T-cell (primary cell): ENCODE measurements around the gene UQCR11. TPM values are rescaled to one million over a fixed set of nuclear protein-coding genes. Genes with fewer than 3 reads are reported as not detected.
A peak's percentile ranks its signal among the peaks of the same experiment; 100 is the strongest.

ENCODE experiments used
- ATAC-seq, 4 experiments: fragments of 200-7000 bp in 3 of 4; fragments of 150-1000 bp in 1 of 4; cut with Tn5 transposase; replicated peaks in 1 of 4; 1 replicate in 3 of 4; 2 replicates in 1 of 4; pipeline ENCODE4 v1.10.0; 2021; ENCODE audit warnings: moderate library complexity in 3 of 4, mild to moderate bottlenecking in 2 of 4, moderate number of reproducible peaks in 1 of 4
- CTCF ChIA-PET, 2 donors: fragments of 300-600 bp; sonication (Branson Sonifier 250); formaldehyde crosslinking; loops; one replicate each; lab custom pipeline; 2022; ENCODE audit warnings: antibody characterized with exemption in 2 of 2; lab: Charles Lee
- POLR2A ChIA-PET, 2 donors: fragments of 300-600 bp; sonication (Branson Sonifier 250); formaldehyde crosslinking; loops; one replicate each; lab custom pipeline; 2022; ENCODE audit warnings: antibody characterized with exemption in 2 of 2; lab: Charles Lee
- DNase-seq, 35 experiments: peaks; one replicate each; pipeline versions ENCODE4 v3.0.0 to v3.0.0-alpha.2; 2013 to 2023
- H3K27ac ChIP-seq: one replicate; pipeline ENCODE4 v1.5.1; 2013; ENCODE audit warnings: low read length
- H3K27me3 ChIP-seq, 2 experiments: replicated peaks in 1 of 2; 1 replicate in 1 of 2; 2 replicates in 1 of 2; pipeline versions ENCODE4 v1.6.1 to v1.7.0; 2013; ENCODE audit warnings: low read length in 1 of 2, mixed read lengths in 1 of 2; ENCODE audit not compliant: control insufficient read depth in 2 of 2, insufficient read depth in 2 of 2; ENCODE audit errors: extremely low read depth in 1 of 2
- H3K36me3 ChIP-seq, 2 donors: 1 replicate in 1 of 2; 2 replicates in 1 of 2; pipeline versions ENCODE4 v1.6.1 to v1.7.0; 2013; ENCODE audit warnings: low read length in 1 of 2; ENCODE audit not compliant: control insufficient read depth in 2 of 2, insufficient read depth in 1 of 2; ENCODE audit errors: extremely low read depth in 1 of 2
- H3K4me1 ChIP-seq, 2 experiments: 1 replicate in 1 of 2; 2 replicates in 1 of 2; pipeline versions ENCODE4 v1.6.1 to v1.7.0; 2013; ENCODE audit warnings: low read length in 2 of 2, mixed read lengths in 1 of 2; ENCODE audit not compliant: insufficient read depth in 2 of 2, control insufficient read depth in 1 of 2; ENCODE audit errors: extremely low read depth in 1 of 2
- H3K4me3 ChIP-seq, 2 donors: 1 replicate in 1 of 2; 2 replicates in 1 of 2; pipeline versions ENCODE4 v1.5.1 to v1.7.0; 2013; ENCODE audit warnings: mild to moderate bottlenecking in 2 of 2, low read length in 1 of 2, moderate library complexity in 1 of 2; ENCODE audit not compliant: control insufficient read depth in 1 of 2; ENCODE audit errors: extremely low read depth in 1 of 2
- H3K9me3 ChIP-seq: 2 replicates; pipeline ENCODE4 v1.7.0; 2013
- H3K27ac Mint-ChIP-seq, 2 donors: one replicate each; pipeline ENCODE4 v1.8.0; 2020 to 2021; ENCODE audit warnings: mild to moderate bottlenecking in 2 of 2, mixed read lengths in 2 of 2
- H3K27me3 Mint-ChIP-seq, 2 donors: one replicate each; pipeline ENCODE4 v1.8.0; 2021 to 2022; ENCODE audit warnings: mixed read lengths in 2 of 2
- H3K36me3 Mint-ChIP-seq: one replicate; pipeline ENCODE4 v1.8.0; 2021; ENCODE audit warnings: mixed read lengths
- H3K4me1 Mint-ChIP-seq, 3 donors: one replicate each; pipeline ENCODE4 v1.8.0; 2020 to 2022; ENCODE audit warnings: mixed read lengths in 3 of 3, mild to moderate bottlenecking in 1 of 3
- H3K4me3 Mint-ChIP-seq, 3 donors: one replicate each; pipeline ENCODE4 v1.8.0; 2020 to 2022; ENCODE audit warnings: mild to moderate bottlenecking in 3 of 3, mixed read lengths in 3 of 3, moderate library complexity in 3 of 3
- H3K9me3 Mint-ChIP-seq, 3 donors: one replicate each; pipeline ENCODE4 v1.8.0; 2020 to 2022; ENCODE audit warnings: mixed read lengths in 3 of 3
- WGBS: methylation state at CpG from one replicate; pipeline ENCODE4 v1.1.5; 2013; ENCODE audit warnings: missing lambda C conversion rate; ENCODE audit not compliant: insufficient coverage; 5-methylcytosine and 5-hydroxymethylcytosine counted together
- total RNA-seq, 35 experiments: library from RNA in 6 of 35; stranded (reverse) in 6 of 35; fragments of 120-200 nt in 1 of 35; gene quantifications; one replicate each; pipeline versions ENCODE4 v1.2.1 to v1.2.4 and lab custom pipeline; 2013 to 2026

UQCR11 gene
- total RNA-seq, 5 donors from 2014 or later (not counting 1 experiment from before 2014, with no cell fraction given): 127 to 168 (median 148) TPM

GRCh38 chr19:1598777-1599459 lies 6.3 kb downstream of the UQCR11 start:
- ChIA-PET CTCF (interaction anchor here in 1 of 2 donors (0.6 kb wide), 1 partner anchor 186 kb away, joined by 3 read pairs; no protein-coding TSS in a partner anchor), POLR2A (no interaction called here)
- Mint-ChIP-seq H3K36me3 (peaks cover 12% of the 10 kb centered on the region), H3K27me3 (no peaks in the 10 kb centered on the region), H3K9me3 (no peaks in the 10 kb centered on the region), H3K4me1 (peaks cover 7 to 18% (median 16%) of the 10 kb centered on the region in 3 donors), H3K4me3 (no peak overlapping the region), H3K27ac (no peak overlapping the region)
- ATAC-seq (no peak), DNase-seq (no peak)
- Histone ChIP-seq H3K27ac (no peak overlapping the region), H3K4me1 (peaks cover 2 to 24% of the 10 kb centered on the region in 2 experiments), H3K27me3 (no peaks in the 10 kb centered on the region), H3K4me3 (no peak overlapping the region), H3K36me3 (peaks cover 16 to 41% of the 10 kb centered on the region in 2 donors), H3K9me3 (no peaks in the 10 kb centered on the region)
- 96% methylated on average over 12 of the region's 20 CpGs for WGBS

GRCh38 chr19:1593501-1593772 lies 11.8 kb downstream of the UQCR11 start:
- no peaks in the 10 kb centered on the region for H3K9me3 Mint-ChIP-seq
- peak overlapping the region in 1 of 2 donors; percentile 79 for H3K4me3 ChIP-seq
- no peaks in the 10 kb centered on the region for H3K27me3 ChIP-seq
- peaks cover 6 to 29% of the 10 kb centered on the region in 2 experiments for H3K4me1 ChIP-seq
- no peaks in the 10 kb centered on the region for H3K27me3 Mint-ChIP-seq
- H3K9me3 ChIP-seq: no peaks in the 10 kb centered on the region
- ChIA-PET CTCF (interaction anchor here in 1 of 2 donors (1.7 kb wide), 1 partner anchor 11 kb away, joined by 9 read pairs; the partner anchor contains the start of gene UQCR11), POLR2A (interaction anchor here in 1 of 2 donors (0.6 kb wide), 2 partner anchors 8 to 13 kb away, joined by 3 to 4 read pairs; no protein-coding TSS in a partner anchor)
- H3K4me1 Mint-ChIP-seq: peaks cover 16 to 21% (median 18%) of the 10 kb centered on the region in 3 donors
- H3K4me3 Mint-ChIP-seq: peak overlapping the region; percentile 85 to 87 (median 86)
- peak overlapping the region; percentile 38 for H3K27ac ChIP-seq
- ATAC-seq (no peak), DNase-seq (no peak)
- H3K36me3 Mint-ChIP-seq: peaks cover 9% of the 10 kb centered on the region
- H3K36me3 ChIP-seq: peaks cover 5 to 23% of the 10 kb centered on the region in 2 donors
- WGBS: 81% methylated on average over 6 of the region's 10 CpGs
- peak overlapping the region in 1 of 2 donors; percentile 80 for H3K27ac Mint-ChIP-seq

GRCh38 chr19:1592755-1593500 lies 12.3 kb downstream of the UQCR11 start, which contains the start of gene MBD3:
TSS of gene MBD3 (minus strand) at chr19:1592865. CDS start at chr19:1592631, 234 bp downstream.
- Histone ChIP-seq H3K9me3 (no peaks in the 10 kb centered on the region), H3K4me1 (peaks cover 6 to 29% of the 10 kb centered on the region in 2 experiments), H3K4me3 (peak within 1 kb of the TSS; percentile 79 to 83), H3K36me3 (peaks cover 0 to 19% of the 10 kb centered on the region in 2 donors), H3K27me3 (no peaks in the 10 kb centered on the region), H3K27ac (peak within 1 kb of the TSS; percentile 90)
- POLR2A ChIA-PET: interaction anchor here in 1 of 2 donors (0.6 kb wide), 2 partner anchors 8 to 14 kb away, joined by 3 to 4 read pairs; no protein-coding TSS in a partner anchor
- WGBS: 2% methylated on average over 50 of the region's 68 CpGs
- H3K9me3 Mint-ChIP-seq: no peaks in the 10 kb centered on the region
- peak; percentile 64 to 95 (median 80) for DNase-seq
- peaks cover 17 to 21% (median 18%) of the 10 kb centered on the region in 3 donors for H3K4me1 Mint-ChIP-seq
- ATAC-seq: peak; percentile 79 to 90 (median 84)
- peak within 1 kb of the TSS; percentile 86 to 92 for H3K27ac Mint-ChIP-seq
- CTCF ChIA-PET: interaction anchor here in 1 of 2 donors (0.6 to 1.7 kb wide), 3 partner anchors 12 to 428 kb away, joined by 3 to 9 read pairs (median 3); partner anchors contain the start of gene UQCR11
- H3K27me3 Mint-ChIP-seq: no peaks in the 10 kb centered on the region
- H3K36me3 Mint-ChIP-seq: peaks cover 9% of the 10 kb centered on the region
- peak within 1 kb of the TSS; percentile 85 to 87 (median 86) for H3K4me3 Mint-ChIP-seq

GRCh38 chr19:1592024-1592754 lies 13.1 kb downstream of the UQCR11 start:
- peak overlapping the region; percentile 79 to 82 for H3K4me3 ChIP-seq

GRCh38 chr19:1591421-1592023 lies 13.7 kb downstream of the UQCR11 start:
- H3K36me3 Mint-ChIP-seq: peaks cover 3% of the 10 kb centered on the region
- peak overlapping the region; percentile 86 to 92 for H3K27ac Mint-ChIP-seq
- peak overlapping the region; percentile 81 to 87 (median 81) for H3K4me3 Mint-ChIP-seq
- Histone ChIP-seq H3K9me3 (no peaks in the 10 kb centered on the region), H3K27me3 (no peaks in the 10 kb centered on the region), H3K4me1 (peaks cover 6 to 29% of the 10 kb centered on the region in 2 experiments), H3K4me3 (peak overlapping the region; percentile 79 to 82), H3K36me3 (peaks cover 0 to 5% of the 10 kb centered on the region in 2 donors), H3K27ac (peak overlapping the region; percentile 82)
- H3K27me3 Mint-ChIP-seq: no peaks in the 10 kb centered on the region
- ATAC-seq (peak in 1 of 4 experiments; percentile 2), DNase-seq (peak in 1 of 35 experiments; percentile 36)
- no peaks in the 10 kb centered on the region for H3K9me3 Mint-ChIP-seq
- H3K4me1 Mint-ChIP-seq: peaks cover 18 to 22% (median 21%) of the 10 kb centered on the region in 3 donors
- 0% methylated on average over 16 of the region's 31 CpGs for WGBS
- CTCF ChIA-PET: interaction anchor here in 1 of 2 donors (1.6 kb wide), 1 partner anchor 81 kb away, joined by 3 read pairs; no protein-coding TSS in a partner anchor
- POLR2A ChIA-PET: no interaction called here

More at GRCh38 chr19:1592024-1592754, 13.1 kb downstream of the UQCR11 start:
- POLR2A ChIA-PET: no interaction called here
- no peaks in the 10 kb centered on the region for H3K27me3 Mint-ChIP-seq
- under 1% methylated on average over 50 of the region's 94 CpGs for WGBS
- ATAC-seq (peak; percentile 86 to 88 (median 86)), DNase-seq (peak; percentile 68 to 94 (median 78))
- Histone ChIP-seq H3K27me3 (no peaks in the 10 kb centered on the region), H3K4me1 (peaks cover 6 to 29% of the 10 kb centered on the region in 2 experiments), H3K27ac (peak overlapping the region; percentile 90), H3K36me3 (peaks cover 0 to 11% of the 10 kb centered on the region in 2 donors), H3K9me3 (no peaks in the 10 kb centered on the region)
- peaks cover 3% of the 10 kb centered on the region for H3K36me3 Mint-ChIP-seq
- CTCF ChIA-PET: interaction anchor here in 1 of 2 donors (0.6 to 1.7 kb wide), 2 partner anchors 12 to 429 kb away, joined by 3 to 9 read pairs; partner anchors contain the start of gene UQCR11
- peaks cover 18 to 22% (median 21%) of the 10 kb centered on the region in 3 donors for H3K4me1 Mint-ChIP-seq
- H3K4me3 Mint-ChIP-seq: peak overlapping the region; percentile 81 to 87 (median 81)
- peak overlapping the region; percentile 86 to 92 for H3K27ac Mint-ChIP-seq
- no peaks in the 10 kb centered on the region for H3K9me3 Mint-ChIP-seq
